CD4-positive, alpha-beta T cell treated with Interleukin-15 for 4 hours (primary cell): ENCODE data around the gene KCNMB2.

Source experiments
- DNase-seq: peaks from one replicate; pipeline ENCODE4 v3.0.0-alpha.2; 2020; ENCODE audit warnings: low spot score

KCNMB2 gene

DNA sequence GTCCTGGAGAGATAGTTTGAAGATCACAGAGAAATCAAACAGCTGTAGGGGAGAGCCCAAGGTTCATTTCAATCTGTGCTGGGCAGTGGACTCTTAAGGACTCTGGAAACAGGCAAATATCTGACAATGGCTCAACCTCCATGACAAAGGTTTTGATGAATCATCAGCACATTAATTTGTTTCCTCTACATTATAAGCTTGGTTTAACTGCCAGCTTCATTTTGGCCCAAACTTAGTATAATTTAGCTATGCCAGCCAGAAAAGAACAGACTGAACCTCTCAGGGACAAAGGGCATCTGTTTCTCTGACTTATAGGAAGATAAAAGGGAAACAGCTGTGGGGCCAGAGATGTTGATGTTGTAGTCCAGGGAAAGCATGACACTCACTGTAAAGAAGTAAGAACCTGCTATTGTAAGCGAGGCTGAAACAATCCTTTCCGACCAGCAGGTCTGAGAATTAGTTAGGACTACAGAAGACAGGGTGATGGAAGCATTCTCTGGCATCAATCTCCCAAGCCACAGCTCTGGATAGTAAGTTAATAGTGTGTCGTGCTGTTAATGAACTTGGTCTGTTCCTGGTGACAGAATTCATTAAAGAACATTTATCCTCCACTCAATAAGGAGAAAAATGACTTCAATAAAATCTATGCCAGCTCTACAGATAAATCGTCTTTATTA lies 110.1 kb downstream of the KCNMB2 start:
- no peak for DNase-seq

DNA sequence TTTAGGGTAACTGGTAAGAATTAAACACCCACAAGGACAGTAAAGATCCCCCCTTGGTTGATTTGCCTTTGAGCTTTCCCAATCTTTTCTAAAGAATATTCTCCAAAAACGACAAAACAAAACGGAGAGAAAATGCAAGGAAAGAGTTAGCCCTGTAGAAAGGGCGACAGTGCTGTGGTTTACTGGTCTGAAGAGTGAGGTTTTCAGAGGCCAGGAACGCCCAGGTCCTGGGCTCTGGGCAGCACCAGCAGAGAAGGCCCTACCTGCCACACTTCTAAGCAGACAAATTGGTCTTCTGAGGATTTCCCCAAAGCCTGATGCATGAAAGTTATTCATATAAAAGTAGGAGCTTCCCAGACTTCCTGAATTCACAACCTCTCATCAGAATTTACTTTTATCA lies 119.3 kb downstream of the KCNMB2 start:
- no peak for DNase-seq

DNA sequence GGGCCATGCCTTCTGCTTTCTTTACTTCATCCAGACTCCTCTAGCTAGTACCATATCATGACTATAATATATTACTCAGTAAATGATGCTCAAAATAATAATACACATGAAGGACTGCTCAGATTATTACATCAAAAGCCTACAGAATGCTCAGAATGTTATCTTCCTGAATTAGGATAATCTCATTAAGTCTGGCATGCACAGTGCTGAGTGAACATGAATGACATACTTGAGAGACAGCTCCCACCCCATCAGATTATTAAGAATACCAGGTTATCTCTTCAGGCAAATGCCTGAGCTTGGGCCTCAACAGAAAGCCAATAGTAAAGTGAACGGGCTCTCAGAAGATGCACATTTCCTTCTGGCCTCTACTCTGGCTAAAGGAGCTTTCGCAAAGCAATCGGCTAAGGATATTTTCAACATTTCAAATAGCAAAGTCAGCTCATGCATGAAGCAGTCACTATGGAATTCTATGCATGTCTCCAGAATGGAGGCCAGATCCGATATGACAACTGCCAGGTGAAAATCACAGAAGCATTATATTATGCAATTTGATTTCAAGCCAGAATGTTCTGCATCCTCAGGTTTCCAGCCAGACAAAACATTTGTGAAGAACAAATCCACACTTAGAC lies 122.6 kb downstream of the KCNMB2 start:
- DNase-seq = no peak

DNA sequence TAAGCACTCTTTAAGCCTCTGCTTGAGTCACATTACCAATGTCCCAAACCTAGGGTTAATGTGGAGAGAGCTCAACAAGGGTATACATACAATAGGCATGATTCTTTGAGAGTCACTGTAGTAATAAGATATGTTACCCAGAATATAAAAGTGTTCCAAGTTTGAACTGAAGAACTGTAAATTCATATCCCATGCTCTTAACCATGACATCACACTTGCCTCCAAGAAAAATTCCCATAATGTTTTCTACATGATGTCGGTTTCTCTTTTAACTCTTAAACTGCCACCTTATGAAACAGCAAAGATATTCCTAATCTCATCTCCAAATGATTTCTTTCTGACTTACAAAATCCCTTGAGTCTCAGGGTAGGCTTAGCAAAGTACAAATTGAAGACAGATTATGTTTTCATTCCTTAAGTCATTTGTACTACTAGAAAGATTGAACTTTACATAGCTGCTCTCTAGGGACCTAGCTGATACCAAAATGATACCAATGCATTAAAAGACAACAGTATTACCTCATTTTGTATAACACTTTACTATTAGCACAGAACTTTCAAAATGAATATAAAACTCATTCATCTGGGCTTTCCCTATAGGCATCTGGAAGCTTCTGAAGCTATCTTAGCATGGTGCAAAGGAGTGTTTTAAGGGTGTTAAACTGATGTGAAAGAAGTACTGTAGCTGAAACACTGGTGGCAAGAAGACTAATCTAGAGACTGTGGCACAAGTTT lies 127.1 kb downstream of the KCNMB2 start:
- DNase-seq = no peak

DNA sequence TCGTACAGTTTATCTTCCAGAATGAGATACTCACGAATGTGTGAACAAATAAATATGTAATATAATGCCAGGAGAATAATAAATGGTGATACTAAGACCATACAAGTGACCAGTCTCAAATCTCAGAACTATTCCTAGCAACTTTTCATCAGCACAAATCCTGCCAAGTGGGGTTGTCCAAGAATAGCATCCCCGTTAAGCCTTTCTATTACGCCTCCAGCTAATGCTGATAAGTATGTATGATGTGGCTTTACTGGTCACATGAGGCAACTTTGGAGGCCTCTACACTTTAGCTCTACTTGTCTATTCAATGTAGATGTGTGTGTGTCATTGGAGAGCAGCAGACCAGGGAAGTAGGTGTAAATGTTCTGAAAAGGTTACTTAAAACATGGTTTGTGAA lies 129.5 kb downstream of the KCNMB2 start:
- no peak for DNase-seq

GRCh38 chr3:178669022-178669601 lies 132.9 kb downstream of the KCNMB2 start:
- no peak for DNase-seq

DNA sequence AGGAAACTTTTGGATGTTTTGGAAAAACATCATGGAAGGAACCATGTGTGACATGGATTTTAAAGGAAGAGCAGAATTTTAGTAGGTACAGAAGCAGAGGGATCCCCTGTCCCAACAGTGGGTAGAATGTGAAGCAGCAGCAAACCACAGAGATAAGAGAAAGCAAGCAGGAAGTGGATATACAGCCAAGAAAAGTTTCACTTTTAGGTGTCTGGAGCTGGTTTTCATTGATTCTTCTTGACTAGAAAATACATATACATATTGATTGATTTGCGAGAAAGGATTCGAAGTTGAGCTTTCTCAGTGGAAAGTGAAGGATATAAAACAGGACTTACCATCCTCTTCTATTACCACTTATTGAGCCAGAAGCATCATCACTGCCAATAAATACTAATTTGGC lies 133.5 kb downstream of the KCNMB2 start:
- no peak for DNase-seq

GRCh38 chr3:178671377-178671776 lies 135.1 kb downstream of the KCNMB2 start:
- DNase-seq = no peak

GRCh38 chr3:178671791-178672190 lies 135.6 kb downstream of the KCNMB2 start:
- no peak for DNase-seq

DNA sequence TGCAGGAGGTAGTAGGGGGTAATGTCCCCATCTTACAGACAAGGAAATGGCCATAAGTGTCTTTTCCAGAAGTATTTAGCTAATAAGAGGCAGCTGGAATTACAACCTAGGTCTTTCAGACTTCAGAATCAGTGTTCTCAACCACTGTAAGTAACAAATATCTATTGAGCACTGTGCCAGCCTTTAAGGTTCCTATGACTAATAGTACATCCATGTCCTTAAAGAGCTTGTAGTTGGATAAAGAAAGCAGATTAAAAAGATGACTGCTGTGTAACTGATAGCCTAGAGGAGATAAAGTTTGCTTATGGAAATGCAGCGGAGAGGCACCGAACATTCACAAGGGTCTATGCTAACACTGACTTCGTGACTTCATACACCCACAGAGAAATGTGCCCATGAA lies 136.0 kb downstream of the KCNMB2 start:
- no peak for DNase-seq

DNA sequence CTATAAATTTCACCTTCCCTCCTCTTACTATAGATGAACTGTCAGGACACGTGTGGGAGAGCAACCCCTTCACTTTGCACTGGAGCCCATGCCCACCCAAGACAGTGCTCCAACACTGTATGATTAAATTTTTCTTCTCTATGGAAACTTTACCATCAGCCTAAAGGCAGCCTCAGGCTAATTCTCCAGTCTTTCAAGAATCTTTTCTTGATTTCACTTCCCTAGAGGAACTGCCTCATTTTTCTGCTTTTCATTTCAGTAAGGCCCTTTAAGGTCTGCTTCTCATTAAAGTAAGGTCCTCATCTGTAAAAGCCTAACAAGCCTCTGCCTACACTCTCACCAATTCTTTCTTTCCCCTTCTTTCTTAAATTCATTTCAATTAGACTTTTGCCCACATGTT lies 137.3 kb downstream of the KCNMB2 start:
- no peak for DNase-seq

DNA sequence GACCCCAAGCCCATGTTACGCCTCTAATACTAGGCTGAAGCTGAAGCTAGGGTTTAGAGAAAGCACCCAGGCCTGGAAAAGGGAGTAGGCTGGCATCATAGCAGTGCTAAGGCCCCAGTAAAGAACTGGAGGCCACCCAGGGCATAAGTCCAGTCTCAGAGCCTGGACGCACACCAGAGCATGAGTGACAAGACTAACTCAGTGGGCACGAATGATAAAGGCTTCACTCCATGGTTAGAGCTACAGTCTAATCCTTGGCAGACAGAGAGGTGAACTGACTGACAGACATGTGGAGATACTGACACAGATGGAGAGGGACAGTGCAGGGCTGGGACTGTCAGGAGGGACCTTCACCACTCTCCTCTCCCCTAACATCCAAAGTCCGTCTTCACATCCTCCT lies 139.8 kb downstream of the KCNMB2 start:
- no peak for DNase-seq

GRCh38 chr3:178676942-178677790 lies 140.9 kb downstream of the KCNMB2 start:
- no peak for DNase-seq

GRCh38 chr3:178677961-178678360 lies 141.7 kb downstream of the KCNMB2 start:
- no peak for DNase-seq

GRCh38 chr3:178680037-178680436 lies 143.8 kb downstream of the KCNMB2 start:
- DNase-seq = no peak

DNA sequence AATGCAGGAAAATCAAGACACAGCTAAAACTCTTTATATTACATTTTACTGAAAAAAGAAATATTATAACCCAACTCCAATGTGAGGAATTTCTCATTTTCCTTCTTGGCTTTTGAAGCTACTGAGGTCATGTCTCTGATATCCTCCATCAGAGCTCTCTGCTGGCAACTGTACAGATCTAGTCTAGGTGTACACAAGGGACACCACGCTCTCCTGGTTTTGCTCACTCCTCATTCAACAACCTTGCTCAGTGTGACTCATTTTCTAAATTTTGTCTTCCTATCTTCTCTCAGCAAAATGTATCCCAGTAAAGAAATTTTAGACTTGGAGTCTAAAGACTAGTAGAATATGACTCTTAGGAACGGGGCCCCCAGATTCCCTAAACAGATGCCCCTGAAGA lies 144.3 kb downstream of the KCNMB2 start:
- DNase-seq = no peak

- DNase-seq = no peak
These were observed 148.8 kb downstream of the KCNMB2 start for GRCh38 chr3:178684881-178685590.

DNA sequence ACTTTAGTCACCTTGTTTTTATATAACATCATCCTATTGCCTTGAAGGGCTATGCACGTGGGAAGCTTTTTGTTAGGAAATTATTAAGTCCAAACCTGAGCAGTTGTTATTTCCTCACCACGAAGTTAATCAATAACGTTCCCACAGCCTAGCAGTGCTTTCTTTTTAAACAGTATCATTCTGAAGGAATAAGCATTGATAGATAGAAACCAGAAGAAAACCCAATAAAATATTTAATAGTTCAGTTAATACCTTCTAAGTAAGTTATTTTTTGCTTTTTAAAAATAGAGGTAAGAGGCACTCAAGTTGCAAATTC lies 149.3 kb downstream of the KCNMB2 start:
- no peak for DNase-seq

GRCh38 chr3:178686826-178687225 lies 150.6 kb downstream of the KCNMB2 start:
- no peak for DNase-seq

- no peak for DNase-seq
These were observed 154.3 kb downstream of the KCNMB2 start for GRCh38 chr3:178690571-178690970.

GRCh38 chr3:178699364-178699763 lies 163.1 kb downstream of the KCNMB2 start:
- no peak for DNase-seq

DNA sequence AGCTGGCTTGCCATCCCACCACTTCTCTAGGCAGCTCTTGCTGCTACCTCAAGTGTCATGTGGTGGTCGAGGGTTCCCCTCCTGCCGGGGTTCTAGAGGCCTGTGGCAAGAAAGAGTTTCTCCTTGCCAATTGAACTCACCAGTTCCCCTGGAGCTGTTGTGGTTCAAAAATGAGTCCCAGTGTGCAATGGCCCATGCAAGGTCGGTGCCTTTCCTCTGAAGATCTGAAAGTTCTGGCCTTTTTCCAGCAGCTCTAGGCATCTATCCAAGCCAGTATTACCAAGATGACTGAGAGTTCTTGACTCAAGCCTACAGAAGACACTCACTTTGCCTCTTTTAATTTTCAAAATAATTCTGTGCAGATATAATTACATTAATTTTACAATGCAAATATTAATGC lies 163.6 kb downstream of the KCNMB2 start:
- no peak for DNase-seq
